Fibroblast of skin of abdomen (primary cell): ENCODE measurements around the gene CFAP99.
"Not testable (repeated sequence)": the region's sequence is repeated elsewhere in the genome, so short reads cannot be mapped to it uniquely, and the experiment has no call there.

Experiments used
- DNase-seq: peaks from one replicate; pipeline ENCODE4 v3.0.0-alpha.2; 2013

Gene CFAP99

GRCh38 chr4:2429945-2430757, 11.4 kb downstream of the CFAP99 start:
- DNase-seq: not testable (repeated sequence)

DNA sequence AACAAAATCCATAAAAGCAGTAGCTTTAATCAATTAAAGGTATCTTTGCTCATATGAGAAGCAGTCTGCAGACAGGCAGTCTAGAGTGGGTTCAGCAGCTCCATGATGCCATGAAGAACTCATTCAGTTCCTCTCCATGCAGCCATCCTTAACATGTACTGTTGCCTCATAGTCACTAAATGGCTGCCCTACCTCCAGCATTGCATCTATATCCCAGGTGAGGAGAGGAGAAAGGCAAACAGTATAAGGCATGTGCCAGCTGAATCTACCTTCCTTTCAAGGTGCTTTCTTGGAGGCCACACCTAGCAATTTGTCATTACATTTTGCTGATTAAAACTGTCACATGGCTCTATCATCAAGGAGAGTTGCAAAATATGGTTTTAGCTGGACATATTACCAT, 13.2 kb downstream of the CFAP99 start:
- DNase-seq: no peak

GRCh38 chr4:2432991-2433530, 14.3 kb downstream of the CFAP99 start:
- DNase-seq: peak; percentile 18

DNA sequence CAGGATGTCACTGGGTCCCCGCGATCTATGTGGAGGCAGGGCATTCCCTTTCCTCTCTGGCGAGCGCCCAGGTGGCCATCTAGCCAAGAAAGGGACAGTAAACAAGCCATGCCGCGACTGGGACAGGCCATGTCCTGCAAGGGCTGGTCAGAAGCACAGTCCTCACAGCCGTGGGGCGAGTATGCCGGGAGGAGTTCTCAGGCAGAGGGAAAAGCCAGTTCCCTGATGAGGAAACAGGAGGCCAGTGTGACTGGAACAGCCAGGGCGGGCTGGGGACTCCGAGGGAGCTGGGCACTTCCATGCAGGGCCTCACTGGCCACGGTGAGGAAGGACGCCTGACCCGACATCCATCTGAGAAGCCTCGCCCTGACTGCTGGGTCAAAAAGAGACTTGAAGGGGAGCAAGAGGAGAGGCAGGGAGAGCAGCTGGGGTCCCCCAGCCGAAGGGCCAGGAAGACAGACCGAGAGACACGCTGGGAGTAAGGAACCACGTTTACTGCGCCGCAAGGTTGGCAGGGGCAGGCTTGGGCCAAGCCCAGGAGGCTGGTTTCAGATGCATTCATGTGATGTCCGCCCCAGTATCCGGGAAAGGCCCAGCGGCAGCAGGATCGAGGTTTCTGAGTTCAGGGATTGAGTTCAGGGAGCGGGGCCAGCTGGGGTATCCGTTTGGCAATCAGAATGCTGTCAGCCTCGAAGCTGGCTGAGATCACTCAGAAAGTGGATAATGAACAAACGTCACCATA, 15.0 kb downstream of the CFAP99 start:
- no peak for DNase-seq

DNA sequence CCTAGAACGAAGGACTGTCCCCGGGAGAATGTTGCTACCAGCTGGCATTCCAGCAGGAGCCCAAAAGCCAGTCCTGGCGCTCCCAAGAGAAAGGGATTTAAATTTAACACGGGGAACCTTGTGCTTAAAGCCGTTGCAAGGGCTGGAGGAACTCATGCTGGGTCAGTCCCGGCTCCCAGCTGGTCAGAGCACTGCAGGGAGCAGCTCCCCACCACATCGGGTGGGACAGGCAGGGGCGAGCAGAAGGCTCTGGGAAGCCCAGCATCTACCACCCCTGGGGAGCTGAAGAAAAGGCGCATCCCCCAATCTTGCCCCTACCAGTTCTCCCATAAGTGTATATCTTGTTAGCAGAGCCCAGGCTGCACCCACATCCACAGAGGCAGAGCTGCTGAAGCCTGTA, 15.7 kb downstream of the CFAP99 start:
- DNase-seq: no peak

- DNase-seq: peak; percentile 17
Measured at GRCh38 chr4:2436301-2436700, 17.5 kb downstream of the CFAP99 start.

DNA sequence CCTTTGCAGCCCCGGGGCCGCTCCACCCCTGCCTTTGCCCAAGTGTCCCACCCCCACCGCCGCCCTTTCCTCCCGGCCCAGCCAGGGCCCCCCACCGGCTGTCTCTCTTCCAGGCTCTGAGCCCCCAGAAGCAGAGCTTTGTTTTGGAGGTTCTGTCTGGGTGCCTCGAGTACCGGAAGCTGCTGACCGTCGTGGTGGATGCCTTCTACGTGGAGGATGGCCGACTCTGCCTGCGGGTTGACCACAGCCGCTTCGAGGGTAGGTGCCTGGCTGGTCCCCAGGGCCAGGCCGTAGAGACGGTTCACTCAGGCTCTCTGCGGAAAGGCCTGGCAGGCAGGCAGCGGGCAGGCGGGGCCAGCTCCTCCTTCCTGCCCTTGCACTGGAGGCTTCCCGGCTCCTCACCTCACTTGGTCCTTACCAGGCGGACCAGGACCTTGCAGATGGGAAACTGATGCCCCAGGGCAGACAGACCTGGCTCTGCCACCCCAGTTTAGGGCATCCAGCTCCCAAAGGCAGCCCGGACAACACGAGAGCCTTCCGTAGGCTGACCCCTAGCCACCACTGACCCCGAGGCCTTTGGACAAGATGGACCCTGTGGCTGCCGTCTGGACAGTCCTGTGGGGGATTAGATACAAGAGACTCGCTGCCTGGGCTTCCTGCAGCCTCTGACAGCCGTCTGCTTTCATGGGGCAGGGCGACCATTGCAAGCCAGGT, 18.2 kb downstream of the CFAP99 start:
- no peak for DNase-seq

DNA sequence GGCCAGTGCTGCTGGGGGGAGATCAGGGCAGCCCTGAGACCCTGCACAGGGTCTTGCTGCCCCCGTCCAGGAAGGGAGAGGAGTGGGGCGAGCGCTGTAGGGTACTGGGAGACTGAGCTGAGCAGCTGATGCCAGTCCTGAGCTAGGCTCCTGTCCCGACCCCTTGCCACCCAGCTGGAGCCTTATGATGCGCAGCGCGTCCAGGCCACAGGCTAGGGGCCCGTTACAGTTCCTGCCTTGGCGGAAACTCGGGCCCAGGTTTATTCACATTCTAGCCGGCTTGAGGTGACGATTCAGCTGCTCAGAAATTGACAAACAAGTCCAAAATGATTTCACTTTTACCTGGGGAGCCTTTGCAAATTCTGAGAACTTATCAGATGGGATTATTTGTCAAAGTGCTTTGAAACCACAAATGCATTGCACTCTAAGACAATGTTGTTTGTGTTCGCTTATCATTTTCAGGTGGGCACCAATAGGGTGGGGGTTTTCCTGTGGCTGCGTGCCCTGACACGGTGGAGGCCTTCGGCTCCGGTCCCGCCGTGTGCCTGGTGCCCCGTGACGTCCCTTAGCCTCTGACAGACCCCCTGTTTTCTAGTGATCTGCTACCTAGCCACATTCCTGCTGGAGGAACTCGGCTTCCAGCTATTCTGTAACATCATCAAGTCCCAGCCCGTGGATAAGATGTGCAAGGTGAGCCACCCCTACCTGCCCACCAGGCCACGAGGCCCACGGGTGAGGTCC, 18.9 kb downstream of the CFAP99 start:
- DNase-seq: no peak

- DNase-seq: no peak
Measured at GRCh38 chr4:2438822-2439718, 20.3 kb downstream of the CFAP99 start.

- DNase-seq: peak; percentile 36
Measured at GRCh38 chr4:2441393-2442174, 22.8 kb downstream of the CFAP99 start.

DNA sequence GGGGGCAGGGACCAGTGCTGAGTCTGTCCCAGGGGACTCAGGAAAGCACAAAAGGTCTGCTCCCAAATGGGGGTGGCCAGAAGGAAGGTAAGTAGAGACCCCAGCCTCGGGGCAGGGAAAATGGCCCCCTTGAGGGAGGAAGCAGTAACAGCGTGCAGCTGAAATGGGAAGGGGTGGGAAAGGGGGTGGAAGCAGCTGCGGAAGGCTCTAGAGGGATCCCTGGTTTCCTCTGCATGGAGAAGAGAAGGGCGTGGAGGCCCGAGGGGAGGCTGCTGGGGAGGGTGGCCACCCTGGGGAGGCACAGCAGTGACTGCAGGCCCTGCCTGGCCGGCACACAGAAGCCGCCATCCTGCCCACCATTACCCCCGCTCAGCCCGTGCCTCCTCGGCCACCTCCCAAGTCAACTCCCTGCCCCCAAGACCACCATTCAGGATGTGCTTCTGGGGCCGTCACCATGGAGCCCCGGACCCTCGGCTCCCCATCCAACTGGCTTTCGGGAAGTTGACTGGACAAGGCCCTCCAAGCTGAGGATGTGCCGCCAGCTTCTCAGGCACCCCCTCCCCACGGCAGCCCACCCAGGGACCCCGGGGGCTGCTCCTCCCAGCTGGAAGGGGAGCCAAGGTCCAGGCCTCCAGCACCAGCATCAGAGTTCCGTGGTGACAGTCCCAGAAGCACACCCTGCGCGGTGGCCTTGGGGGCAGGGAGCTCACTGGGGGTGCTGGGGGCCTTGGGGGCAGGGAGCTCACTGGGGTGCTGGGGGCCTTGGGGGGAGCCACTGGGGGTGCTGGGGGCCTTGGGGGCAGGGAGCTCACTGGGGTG, 23.6 kb downstream of the CFAP99 start:
- no peak for DNase-seq

DNA sequence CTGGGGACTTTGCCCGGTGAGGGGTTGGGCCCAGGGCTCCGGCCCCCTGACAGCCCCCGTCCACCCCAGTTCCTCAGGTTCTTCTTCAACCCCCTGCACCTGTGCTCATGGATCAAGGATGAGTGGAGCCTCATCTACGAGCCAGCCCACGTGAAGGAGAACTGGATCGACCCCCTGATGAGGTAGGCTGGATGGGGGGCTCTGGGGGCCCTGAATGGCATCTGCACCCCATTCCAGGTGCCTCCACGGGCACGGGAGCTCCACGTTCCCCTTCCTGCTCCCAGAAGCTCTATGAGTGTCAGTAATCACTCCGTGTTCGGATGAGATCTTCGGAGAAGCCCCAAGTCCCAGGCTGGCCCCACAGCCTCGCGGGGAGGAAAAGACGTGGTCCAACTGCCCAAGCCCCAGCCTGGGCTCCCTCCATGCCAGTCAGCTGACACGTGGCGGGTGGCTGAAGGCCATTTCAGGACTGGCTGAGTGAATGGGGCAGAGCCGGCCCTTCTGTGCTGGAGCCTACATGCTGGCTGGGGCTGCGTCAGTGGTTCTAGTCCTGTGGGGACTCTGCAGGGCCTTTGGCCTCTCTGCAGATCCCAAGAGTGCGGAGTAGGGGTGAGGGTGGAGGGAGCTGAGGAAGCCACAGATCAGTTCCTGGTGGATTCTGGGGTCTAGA, 24.4 kb downstream of the CFAP99 start:
- DNase-seq: no peak

GRCh38 chr4:2443956-2444740, 25.4 kb downstream of the CFAP99 start:
- DNase-seq: no peak

GRCh38 chr4:2445130-2445529, 26.4 kb downstream of the CFAP99 start:
- no peak for DNase-seq

DNA sequence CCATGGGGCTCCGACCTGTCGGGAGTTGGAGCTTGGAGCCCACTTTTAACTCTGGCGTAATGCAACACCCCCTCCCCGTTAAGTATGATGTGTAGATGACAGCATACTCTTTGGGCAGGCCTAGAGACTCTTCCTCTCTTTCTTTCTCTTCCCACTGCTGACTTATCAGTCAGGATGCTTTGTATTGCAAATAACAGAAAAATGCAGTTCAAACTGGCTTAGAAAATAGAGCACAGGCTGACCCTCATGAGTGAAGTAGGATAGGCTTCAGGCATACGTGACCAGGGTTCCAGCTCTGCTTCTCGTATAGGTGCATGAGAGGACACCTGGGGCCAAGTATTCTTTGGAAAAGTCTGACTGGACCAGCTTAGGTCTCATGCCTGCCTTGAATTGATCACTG, 26.8 kb downstream of the CFAP99 start:
- DNase-seq: no peak

DNA sequence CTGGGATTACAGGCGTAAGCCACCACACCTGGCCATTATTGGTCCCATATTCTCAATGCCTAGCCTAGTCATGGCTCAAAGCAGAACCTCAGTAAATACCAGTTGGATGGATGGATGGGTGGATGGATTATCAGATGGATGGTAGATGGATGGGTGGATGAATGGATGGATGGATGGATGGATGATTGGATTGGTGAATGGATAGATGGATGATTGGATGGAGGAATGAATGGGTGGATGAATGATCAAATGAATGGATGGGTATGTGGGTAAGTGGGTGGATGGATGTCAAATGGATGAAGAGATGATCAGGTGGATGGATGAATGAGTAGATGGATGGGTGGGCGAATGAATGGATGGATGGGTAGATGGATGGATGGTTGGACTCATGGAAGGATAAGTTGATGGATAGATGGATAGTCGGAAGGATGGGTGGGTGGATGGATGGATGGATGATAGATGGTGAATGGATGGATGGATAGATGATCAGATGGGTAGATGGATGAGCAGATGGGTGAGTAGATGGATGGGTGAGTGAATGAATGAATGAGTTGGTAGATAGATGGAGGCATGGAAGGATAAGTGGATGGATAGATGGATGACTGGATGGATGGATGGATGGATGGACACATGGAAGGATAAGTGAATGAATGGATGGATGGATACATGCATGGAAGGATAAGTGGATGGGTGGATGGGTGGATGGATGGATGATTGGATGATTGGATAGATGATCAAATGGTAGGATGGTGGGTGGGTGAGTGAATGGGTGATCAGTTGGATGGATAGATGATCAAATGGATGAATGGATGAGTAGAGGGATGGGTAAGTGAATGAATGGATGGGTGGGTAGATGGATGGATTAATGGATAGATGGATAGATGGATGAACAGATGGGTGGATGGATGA, 28.2 kb downstream of the CFAP99 start:
- DNase-seq: no peak

DNA sequence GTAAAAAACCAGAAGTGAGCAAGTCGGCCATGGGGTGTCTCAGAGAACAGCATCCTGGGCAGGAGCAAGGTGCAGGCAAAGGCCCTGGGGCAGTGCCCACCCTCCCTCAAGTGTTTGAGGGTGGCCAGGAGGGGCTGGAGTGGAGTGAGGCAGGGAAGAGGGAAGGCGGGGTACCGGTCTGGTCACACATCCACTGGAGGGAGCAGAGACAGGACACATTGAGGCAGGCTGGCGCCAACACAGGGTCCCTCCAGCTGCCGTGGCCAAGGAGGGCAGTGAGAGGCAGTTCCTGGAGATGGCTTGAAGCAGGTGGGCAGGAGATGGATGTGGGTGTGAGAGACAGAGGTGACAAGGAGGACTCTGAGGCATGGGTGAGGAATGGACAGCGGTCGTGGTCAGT, 29.8 kb downstream of the CFAP99 start:
- no peak for DNase-seq
